Measurements from ENCODE around the gene CAMKMT. TPM values are rescaled to one million over a fixed set of nuclear protein-coding genes. Genes with fewer than 3 reads are reported as not detected.

The CAMKMT gene
- total RNA-seq, 3 donors from 2014 or later (not counting 1 experiment from before 2014, with no cell fraction given) = 18.1 to 25.0 (median 20.6) TPM

GRCh38 chr2:44320832-44321231 lies 40.9 kb upstream of the CAMKMT start:
- Mint-ChIP-seq H3K27ac (no peak overlapping the region), H3K4me1 (no peaks in the 10 kb centered on the region), H3K4me3 (no peak overlapping the region), H3K27me3 (ENCODE audit: low read depth in 2 of 2) (no peaks in the 10 kb centered on the region), H3K9me3 (no peaks in the 10 kb centered on the region), H3K36me3 (peaks cover 16% of the 10 kb centered on the region)
- TF ChIP-seq, protein P1, sequence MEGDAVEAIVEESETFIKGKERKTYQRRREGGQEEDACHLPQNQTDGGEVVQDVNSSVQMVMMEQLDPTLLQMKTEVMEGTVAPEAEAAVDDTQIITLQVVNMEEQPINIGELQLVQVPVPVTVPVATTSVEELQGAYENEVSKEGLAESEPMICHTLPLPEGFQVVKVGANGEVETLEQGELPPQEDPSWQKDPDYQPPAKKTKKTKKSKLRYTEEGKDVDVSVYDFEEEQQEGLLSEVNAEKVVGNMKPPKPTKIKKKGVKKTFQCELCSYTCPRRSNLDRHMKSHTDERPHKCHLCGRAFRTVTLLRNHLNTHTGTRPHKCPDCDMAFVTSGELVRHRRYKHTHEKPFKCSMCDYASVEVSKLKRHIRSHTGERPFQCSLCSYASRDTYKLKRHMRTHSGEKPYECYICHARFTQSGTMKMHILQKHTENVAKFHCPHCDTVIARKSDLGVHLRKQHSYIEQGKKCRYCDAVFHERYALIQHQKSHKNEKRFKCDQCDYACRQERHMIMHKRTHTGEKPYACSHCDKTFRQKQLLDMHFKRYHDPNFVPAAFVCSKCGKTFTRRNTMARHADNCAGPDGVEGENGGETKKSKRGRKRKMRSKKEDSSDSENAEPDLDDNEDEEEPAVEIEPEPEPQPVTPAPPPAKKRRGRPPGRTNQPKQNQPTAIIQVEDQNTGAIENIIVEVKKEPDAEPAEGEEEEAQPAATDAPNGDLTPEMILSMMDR (IDR thresholded peaks at IDR 0.05) = no peak
- no peaks in the 10 kb centered on the region for H3K4me1 ChIP-seq (ENCODE audit: control insufficient read depth, insufficient read depth, low read length)
- intact Hi-C loops (cut with micrococcal nuclease) = no loop called here
- ATAC-seq = no peak
- H3K9me3 ChIP-seq (ENCODE audit: control insufficient read depth, insufficient read depth, low read length) = no peaks in the 10 kb centered on the region
- H3K27ac ChIP-seq (ENCODE audit: low read length) = no peak overlapping the region
- no peak overlapping the region for H3K4me3 ChIP-seq (ENCODE audit: low read length)
- no peaks in the 10 kb centered on the region for H3K27me3 ChIP-seq (ENCODE audit: control insufficient read depth, insufficient read depth, low read length)
- no peak for DNase-seq
- peaks cover 59% of the 10 kb centered on the region for H3K36me3 ChIP-seq (ENCODE audit: control insufficient read depth, insufficient read depth, low read length)
- WGBS (ENCODE audit: insufficient coverage) = no CpG with 5 or more reads among the region's 1 CpG

DNA sequence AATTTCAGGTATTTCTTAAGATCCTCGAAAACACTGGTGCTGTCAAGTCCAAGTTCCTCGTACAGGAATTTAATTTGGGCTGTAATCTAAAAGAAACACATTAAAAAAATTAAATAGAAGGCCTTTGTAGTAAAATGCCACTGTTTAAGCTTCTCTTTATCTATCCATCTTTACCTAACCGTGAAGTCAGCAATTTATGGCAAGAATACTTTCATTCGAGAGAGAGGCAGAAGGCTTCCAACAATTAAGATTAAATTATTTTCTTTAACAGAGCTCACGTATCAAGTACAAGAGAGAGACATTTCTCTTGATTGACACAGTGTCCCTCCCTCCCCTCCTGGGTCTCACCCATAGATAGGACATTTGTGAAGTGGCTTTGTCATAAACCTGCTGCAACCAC lies 40.4 kb upstream of the CAMKMT start:
- Mint-ChIP-seq H3K4me3 (no peak overlapping the region), H3K9me3 (no peaks in the 10 kb centered on the region), H3K36me3 (peaks cover 16% of the 10 kb centered on the region), H3K27me3 (ENCODE audit: low read depth in 2 of 2) (no peaks in the 10 kb centered on the region), H3K27ac (no peak overlapping the region), H3K4me1 (no peaks in the 10 kb centered on the region)
- DNase-seq (no peak), ATAC-seq (no peak)
- Histone ChIP-seq H3K9me3 (ENCODE audit: control insufficient read depth, insufficient read depth, low read length) (no peaks in the 10 kb centered on the region), H3K27me3 (ENCODE audit: control insufficient read depth, insufficient read depth, low read length) (no peaks in the 10 kb centered on the region), H3K4me3 (ENCODE audit: low read length) (no peak overlapping the region), H3K4me1 (ENCODE audit: control insufficient read depth, insufficient read depth, low read length) (no peaks in the 10 kb centered on the region), H3K36me3 (ENCODE audit: control insufficient read depth, insufficient read depth, low read length) (peaks cover 54% of the 10 kb centered on the region), H3K27ac (ENCODE audit: low read length) (no peak overlapping the region)
- TF ChIP-seq, protein P1 (IDR thresholded peaks at IDR 0.05) = no peak
- WGBS (ENCODE audit: insufficient coverage) = 98% methylated on average over 5 of the region's 5 CpGs
- intact Hi-C loops (cut with micrococcal nuclease) = no loop called here

- Histone ChIP-seq H3K36me3 (ENCODE audit: control insufficient read depth, insufficient read depth, low read length) (peaks cover 57% of the 10 kb centered on the region), H3K9me3 (ENCODE audit: control insufficient read depth, insufficient read depth, low read length) (no peaks in the 10 kb centered on the region), H3K4me3 (ENCODE audit: low read length) (no peak overlapping the region), H3K4me1 (ENCODE audit: control insufficient read depth, insufficient read depth, low read length) (no peaks in the 10 kb centered on the region), H3K27ac (ENCODE audit: low read length) (no peak overlapping the region), H3K27me3 (ENCODE audit: control insufficient read depth, insufficient read depth, low read length) (no peaks in the 10 kb centered on the region)
- no peaks in the 10 kb centered on the region for H3K9me3 Mint-ChIP-seq
- ATAC-seq = no peak
- H3K36me3 Mint-ChIP-seq = peaks cover 24% of the 10 kb centered on the region
- H3K4me3 Mint-ChIP-seq = no peak overlapping the region
- intact Hi-C loops (cut with micrococcal nuclease) = no loop called here
- no peak for DNase-seq
- WGBS (ENCODE audit: insufficient coverage) = 100% methylated on average over 1 of the region's 1 CpG
- H3K4me1 Mint-ChIP-seq = no peaks in the 10 kb centered on the region
- no peak overlapping the region for H3K27ac Mint-ChIP-seq
- no peaks in the 10 kb centered on the region for H3K27me3 Mint-ChIP-seq (ENCODE audit: low read depth in 2 of 2)
- TF ChIP-seq, protein P1 (IDR thresholded peaks at IDR 0.05) = no peak
These were observed 36.7 kb upstream of the CAMKMT start for GRCh38 chr2:44324971-44325426.

DNA sequence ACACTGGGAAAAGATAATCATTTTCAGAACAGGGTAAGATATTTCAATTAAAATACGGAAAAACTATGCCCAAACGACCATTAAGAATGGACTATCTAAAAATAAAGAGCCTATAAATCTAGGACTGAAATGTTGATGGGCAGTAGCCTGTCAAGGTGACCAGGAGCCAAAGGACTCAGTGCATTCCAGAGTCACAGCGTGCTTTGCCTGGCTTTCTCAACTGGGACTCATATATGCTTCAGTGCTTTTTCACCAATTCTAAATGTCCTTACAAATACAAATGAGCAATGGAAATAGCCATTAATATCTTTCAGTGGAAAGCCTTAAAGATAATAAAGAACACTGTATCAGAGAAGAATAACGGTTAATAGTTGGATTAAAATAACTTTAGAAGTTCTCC lies 35.9 kb upstream of the CAMKMT start:
- WGBS (ENCODE audit: insufficient coverage) = 96% methylated on average over 3 of the region's 4 CpGs
- DNase-seq (no peak), ATAC-seq (no peak)
- no peaks in the 10 kb centered on the region for H3K27me3 ChIP-seq (ENCODE audit: control insufficient read depth, insufficient read depth, low read length)
- no peaks in the 10 kb centered on the region for H3K9me3 ChIP-seq (ENCODE audit: control insufficient read depth, insufficient read depth, low read length)
- Mint-ChIP-seq H3K4me3 (no peak overlapping the region), H3K36me3 (peaks cover 24% of the 10 kb centered on the region), H3K27me3 (ENCODE audit: low read depth in 2 of 2) (no peaks in the 10 kb centered on the region), H3K27ac (no peak overlapping the region), H3K9me3 (no peaks in the 10 kb centered on the region), H3K4me1 (no peaks in the 10 kb centered on the region)
- no peak overlapping the region for H3K27ac ChIP-seq (ENCODE audit: low read length)
- TF ChIP-seq, protein P1 (IDR thresholded peaks at IDR 0.05) = no peak
- H3K36me3 ChIP-seq (ENCODE audit: control insufficient read depth, insufficient read depth, low read length) = peaks cover 52% of the 10 kb centered on the region
- no peak overlapping the region for H3K4me3 ChIP-seq (ENCODE audit: low read length)
- intact Hi-C loops (cut with micrococcal nuclease) = no loop called here
- no peaks in the 10 kb centered on the region for H3K4me1 ChIP-seq (ENCODE audit: control insufficient read depth, insufficient read depth, low read length)
